ENCODE measurements around the gene NUDT2. TPM values are rescaled to one million over a fixed set of nuclear protein-coding genes. Genes with fewer than 3 reads are reported as not detected.

NUDT2 gene
- total RNA-seq, 2 experiments from 2014 or later, result 4.5 to 7.2 TPM

DNA sequence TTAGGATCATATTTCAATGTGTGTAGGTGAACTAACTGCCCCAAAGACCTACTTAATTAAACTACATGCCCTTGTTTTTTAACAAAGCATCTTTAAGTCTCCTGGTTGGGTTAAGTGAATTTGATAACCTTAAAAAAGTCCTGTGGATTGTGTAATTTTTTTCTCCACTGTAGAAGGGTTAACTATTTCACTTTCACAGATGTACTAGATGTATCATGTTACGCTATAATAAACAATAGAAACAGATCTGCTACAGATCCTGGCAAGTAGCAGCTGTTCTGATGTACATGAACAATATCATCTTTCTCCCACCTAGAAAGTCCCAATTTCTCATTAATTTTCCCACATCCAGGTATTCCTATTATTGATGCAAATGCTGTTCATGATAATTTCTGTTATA is 19.2 kb upstream of the NUDT2 start:
- no peaks in the 10 kb centered on the region for H3K36me3 Mint-ChIP-seq (ENCODE audit: low read depth)
- DNase-seq (no peak), ATAC-seq (ENCODE audit: poor library complexity) (no peak)
- Histone ChIP-seq H3K4me1 (ENCODE audit: insufficient read depth, low read length) (no peaks in the 10 kb centered on the region), H3K9me3 (ENCODE audit: control insufficient read depth in 1 of 2, insufficient read depth in 1 of 2, low read length in 2 of 2) (no peaks in the 10 kb centered on the region), H3K27me3 (ENCODE audit: control insufficient read depth in 1 of 2, insufficient read depth in 2 of 2, low read length in 2 of 2) (no peaks in the 10 kb centered on the region), H3K27ac (ENCODE audit: low read depth in 1 of 2, low read length in 2 of 2) (no peak overlapping the region), H3K4me3 (ENCODE audit: low read length) (no peak overlapping the region), H3K36me3 (ENCODE audit: insufficient read depth, low read length) (no peaks in the 10 kb centered on the region)
- no peak overlapping the region for H3K4me3 Mint-ChIP-seq
- H3K4me1 Mint-ChIP-seq (ENCODE audit: low read depth), result no peaks in the 10 kb centered on the region
- no peaks in the 10 kb centered on the region for H3K27me3 Mint-ChIP-seq
- no peak overlapping the region for H3K27ac Mint-ChIP-seq
- ChIA-PET POLR2A (no interaction called here), CTCF (no interaction called here)
- no peak for TF ChIP-seq CTCF (IDR thresholded peaks at IDR 0.05)
- no peaks in the 10 kb centered on the region for H3K9me3 Mint-ChIP-seq
- intact Hi-C loops (cut with DNase I, micrococcal nuclease), result no loop called here

GRCh38 chr9:34311499-34312185 is 17.7 kb upstream of the NUDT2 start:
- no peaks in the 10 kb centered on the region for H3K4me1 Mint-ChIP-seq (ENCODE audit: low read depth)
- ATAC-seq (ENCODE audit: poor library complexity), result no peak

GRCh38 chr9:34317436-34317835 is 11.9 kb upstream of the NUDT2 start:
- Histone ChIP-seq H3K9me3 (ENCODE audit: control insufficient read depth in 1 of 2, insufficient read depth in 1 of 2, low read length in 2 of 2) (no peaks in the 10 kb centered on the region), H3K4me3 (ENCODE audit: low read length) (no peak overlapping the region), H3K27me3 (ENCODE audit: control insufficient read depth in 1 of 2, insufficient read depth in 2 of 2, low read length in 2 of 2) (no peaks in the 10 kb centered on the region), H3K36me3 (ENCODE audit: insufficient read depth, low read length) (no peaks in the 10 kb centered on the region), H3K27ac (ENCODE audit: low read depth in 1 of 2, low read length in 2 of 2) (no peak overlapping the region), H3K4me1 (ENCODE audit: insufficient read depth, low read length) (no peaks in the 10 kb centered on the region)
- H3K4me3 Mint-ChIP-seq, result no peak overlapping the region
- H3K27me3 Mint-ChIP-seq, result no peaks in the 10 kb centered on the region
- H3K27ac Mint-ChIP-seq, result no peak overlapping the region
- no peaks in the 10 kb centered on the region for H3K36me3 Mint-ChIP-seq (ENCODE audit: low read depth)
- TF ChIP-seq CTCF (IDR thresholded peaks at IDR 0.05), result no peak
- DNase-seq (no peak), ATAC-seq (ENCODE audit: poor library complexity) (no peak)
- H3K9me3 Mint-ChIP-seq, result no peaks in the 10 kb centered on the region
- POLR2A ChIA-PET, result no interaction called here
- intact Hi-C loops (cut with DNase I, micrococcal nuclease), result no loop called here
- no peaks in the 10 kb centered on the region for H3K4me1 Mint-ChIP-seq (ENCODE audit: low read depth)
- CTCF ChIA-PET, result no interaction called here

More at GRCh38 chr9:34311499-34312185, 17.7 kb upstream of the NUDT2 start:
- intact Hi-C loops (cut with DNase I, micrococcal nuclease), result no loop called here
- no peak for TF ChIP-seq CTCF (IDR thresholded peaks at IDR 0.05)
- H3K27me3 Mint-ChIP-seq, result no peaks in the 10 kb centered on the region
- H3K27ac Mint-ChIP-seq, result no peak overlapping the region
- H3K4me1 ChIP-seq (ENCODE audit: insufficient read depth, low read length), result no peaks in the 10 kb centered on the region
- no peak overlapping the region for H3K27ac ChIP-seq (ENCODE audit: low read depth in 1 of 2, low read length in 2 of 2)
- H3K9me3 ChIP-seq (ENCODE audit: control insufficient read depth in 1 of 2, insufficient read depth in 1 of 2, low read length in 2 of 2), result no peaks in the 10 kb centered on the region
- H3K36me3 Mint-ChIP-seq (ENCODE audit: low read depth), result no peaks in the 10 kb centered on the region
- no peak for DNase-seq
- no peaks in the 10 kb centered on the region for H3K36me3 ChIP-seq (ENCODE audit: insufficient read depth, low read length)
- H3K27me3 ChIP-seq (ENCODE audit: control insufficient read depth in 1 of 2, insufficient read depth in 2 of 2, low read length in 2 of 2), result no peaks in the 10 kb centered on the region
- no peak overlapping the region for H3K4me3 Mint-ChIP-seq
- ChIA-PET CTCF (no interaction called here), POLR2A (no interaction called here)
- no peaks in the 10 kb centered on the region for H3K9me3 Mint-ChIP-seq
- H3K4me3 ChIP-seq (ENCODE audit: low read length), result no peak overlapping the region
